Mesendoderm (in vitro differentiated cells): ENCODE measurements around the gene FAM111A.
A peak's percentile ranks its signal among the peaks of the same experiment; 100 is the strongest.

Experiments used
- DNase-seq: peaks from one replicate; pipeline ENCODE4 v3.0.0; 2013
- H2AK5ac ChIP-seq: 2 replicates; pipeline ENCODE4 v1.6.1; 2013; ENCODE audit warnings: low read length, inconsistent platforms
- H2BK120ac ChIP-seq: 2 replicates; pipeline ENCODE4 v1.6.1; 2013; ENCODE audit warnings: low read depth, mild to moderate bottlenecking, low read length, moderate library complexity, mixed read lengths
- H2BK15ac ChIP-seq: replicated peaks from 2 replicates; pipeline ENCODE4 v1.6.1; 2013; ENCODE audit warnings: low read depth, mild to moderate bottlenecking, moderate library complexity
- H2BK5ac ChIP-seq: 2 replicates; pipeline ENCODE4 v1.6.1; 2013; ENCODE audit warnings: low read length, inconsistent platforms
- H3K18ac ChIP-seq: 2 replicates; pipeline ENCODE4 v1.6.1; 2013; ENCODE audit warnings: mild to moderate bottlenecking, low read length, mixed read lengths
- H3K23ac ChIP-seq: one replicate; pipeline ENCODE4 v1.6.1; 2013; ENCODE audit warnings: low read length
- H3K27ac ChIP-seq: 2 replicates; pipeline ENCODE4 v1.5.1; 2013; ENCODE audit warnings: low read depth, mild to moderate bottlenecking, inconsistent platforms, low read length, moderate library complexity
- H3K27me3 ChIP-seq: 2 replicates; pipeline ENCODE4 v1.6.1; 2013; ENCODE audit warnings: low read length, control low read depth, mild to moderate bottlenecking, inconsistent platforms; ENCODE audit not compliant: insufficient read depth, poor library complexity
- H3K36me3 ChIP-seq: 2 replicates; pipeline ENCODE4 v1.6.1; 2013; ENCODE audit warnings: low read length, inconsistent platforms; ENCODE audit not compliant: control insufficient read depth, insufficient read depth
- H3K4ac ChIP-seq: one replicate; pipeline ENCODE4 v1.6.1; 2013; ENCODE audit warnings: low read depth, mild to moderate bottlenecking, low read length, moderate library complexity
- H3K4me1 ChIP-seq: 2 replicates; pipeline ENCODE4 v1.6.1; 2013; ENCODE audit warnings: low read depth, low read length, inconsistent platforms; ENCODE audit not compliant: control insufficient read depth
- H3K4me2 ChIP-seq: 2 replicates; pipeline ENCODE4 v1.6.1; 2013; ENCODE audit warnings: low read length
- H3K4me3 ChIP-seq: 2 replicates; pipeline ENCODE4 v1.5.1; 2013; ENCODE audit warnings: mild to moderate bottlenecking, low read length
- H3K56ac ChIP-seq: one replicate; pipeline ENCODE4 v1.6.1; 2013; ENCODE audit warnings: low read length
- H3K79me1 ChIP-seq: 2 replicates; pipeline ENCODE4 v1.6.1; 2013; ENCODE audit warnings: low read length, inconsistent platforms
- H3K79me2 ChIP-seq: 2 replicates; pipeline ENCODE4 v1.6.1; 2013; ENCODE audit warnings: mild to moderate bottlenecking, low read length; ENCODE audit not compliant: control insufficient read depth, insufficient read depth
- H3K9ac ChIP-seq: 2 replicates; pipeline ENCODE4 v1.6.1; 2013; ENCODE audit warnings: low read length, inconsistent platforms
- H4K5ac ChIP-seq: one replicate; pipeline ENCODE4 v1.6.1; 2013; ENCODE audit warnings: low read length
- H4K8ac ChIP-seq: one replicate; pipeline ENCODE4 v1.6.1; 2013; ENCODE audit warnings: low read depth, mild to moderate bottlenecking, control low read depth, low read length, moderate library complexity
- WGBS: extraction: QIAGEN DNeasy Blood & Tissue Kit; methylation state at CpG from one replicate; pipeline ENCODE4 v1.1.7; 2013; ENCODE audit warnings: low lambda C conversion rate, missing lambda C conversion rate; ENCODE audit not compliant: insufficient coverage; ENCODE audit errors: extremely low coverage; 5-methylcytosine and 5-hydroxymethylcytosine counted together

The FAM111A gene

GRCh38 chr11:59192446-59193020, 49.9 kb downstream of the FAM111A start:
- no peak overlapping the region for H3K18ac ChIP-seq
- no peaks in the 10 kb centered on the region for H3K4me1 ChIP-seq
- H2AK5ac ChIP-seq, result no peak overlapping the region
- H3K4ac ChIP-seq, result no peak overlapping the region
- no peak overlapping the region for H3K4me3 ChIP-seq
- no peak overlapping the region for H2BK120ac ChIP-seq
- H3K9ac ChIP-seq, result no peak overlapping the region
- no peak overlapping the region for H3K4me2 ChIP-seq
- H3K23ac ChIP-seq, result no peak overlapping the region
- H2BK15ac ChIP-seq, result no peak overlapping the region
- no peaks in the 10 kb centered on the region for H3K79me2 ChIP-seq
- H4K5ac ChIP-seq, result no peak overlapping the region
- no peak overlapping the region for H2BK5ac ChIP-seq
- no CpG with 5 or more reads among the region's 4 CpGs for WGBS
- H3K79me1 ChIP-seq, result no peaks in the 10 kb centered on the region
- no peak overlapping the region for H3K56ac ChIP-seq
- H3K36me3 ChIP-seq, result no peaks in the 10 kb centered on the region
- no peak overlapping the region for H4K8ac ChIP-seq
- DNase-seq, result peak; percentile 22
- no peak overlapping the region for H3K27ac ChIP-seq
- no peaks in the 10 kb centered on the region for H3K27me3 ChIP-seq

- Histone ChIP-seq H3K79me2 (no peaks in the 10 kb centered on the region), H3K56ac (no peak overlapping the region), H3K4ac (no peak overlapping the region), H2AK5ac (no peak overlapping the region), H3K27ac (no peak overlapping the region), H2BK5ac (no peak overlapping the region), H2BK120ac (no peak overlapping the region), H3K79me1 (no peaks in the 10 kb centered on the region), H3K36me3 (no peaks in the 10 kb centered on the region), H3K4me2 (no peak overlapping the region), H4K5ac (no peak overlapping the region), H4K8ac (no peak overlapping the region), H3K18ac (no peak overlapping the region), H2BK15ac (no peak overlapping the region), H3K23ac (no peak overlapping the region), H3K4me3 (no peak overlapping the region), H3K4me1 (no peaks in the 10 kb centered on the region), H3K9ac (no peak overlapping the region), H3K27me3 (no peaks in the 10 kb centered on the region)
- no CpG with 5 or more reads among the region's 10 CpGs for WGBS
- DNase-seq, result no peak
Observed at GRCh38 chr11:59193587-59194130, 51.0 kb downstream of the FAM111A start.

GRCh38 chr11:59195586-59195985, 52.9 kb downstream of the FAM111A start:
- H3K79me2 ChIP-seq, result no peaks in the 10 kb centered on the region
- H3K18ac ChIP-seq, result no peak overlapping the region
- H3K4ac ChIP-seq, result no peak overlapping the region
- H3K27ac ChIP-seq, result no peak overlapping the region
- no peak overlapping the region for H2BK5ac ChIP-seq
- H3K56ac ChIP-seq, result no peak overlapping the region
- H2AK5ac ChIP-seq, result no peak overlapping the region
- H4K8ac ChIP-seq, result no peak overlapping the region
- no peaks in the 10 kb centered on the region for H3K4me1 ChIP-seq
- no peaks in the 10 kb centered on the region for H3K27me3 ChIP-seq
- no peak overlapping the region for H2BK15ac ChIP-seq
- no peak overlapping the region for H3K4me2 ChIP-seq
- no CpG with 5 or more reads among the region's 4 CpGs for WGBS
- H3K4me3 ChIP-seq, result no peak overlapping the region
- no peak overlapping the region for H4K5ac ChIP-seq
- H3K9ac ChIP-seq, result no peak overlapping the region
- no peaks in the 10 kb centered on the region for H3K79me1 ChIP-seq
- H3K36me3 ChIP-seq, result no peaks in the 10 kb centered on the region
- no peak for DNase-seq
- no peak overlapping the region for H2BK120ac ChIP-seq
- H3K23ac ChIP-seq, result no peak overlapping the region

GRCh38 chr11:59196777-59197176, 54.1 kb downstream of the FAM111A start:
- no CpG with 5 or more reads among the region's 2 CpGs for WGBS
- no peaks in the 10 kb centered on the region for H3K79me1 ChIP-seq
- H2BK15ac ChIP-seq, result no peak overlapping the region
- H3K4me2 ChIP-seq, result no peak overlapping the region
- no peaks in the 10 kb centered on the region for H3K27me3 ChIP-seq
- no peak overlapping the region for H4K5ac ChIP-seq
- no peaks in the 10 kb centered on the region for H3K79me2 ChIP-seq
- H3K4me3 ChIP-seq, result no peak overlapping the region
- H3K9ac ChIP-seq, result no peak overlapping the region
- H3K4me1 ChIP-seq, result no peaks in the 10 kb centered on the region
- no peak for DNase-seq
- H4K8ac ChIP-seq, result no peak overlapping the region
- no peak overlapping the region for H3K27ac ChIP-seq
- H3K23ac ChIP-seq, result no peak overlapping the region
- H3K56ac ChIP-seq, result no peak overlapping the region
- H2AK5ac ChIP-seq, result no peak overlapping the region
- no peak overlapping the region for H3K18ac ChIP-seq
- H2BK5ac ChIP-seq, result no peak overlapping the region
- H2BK120ac ChIP-seq, result no peak overlapping the region
- no peak overlapping the region for H3K4ac ChIP-seq
- H3K36me3 ChIP-seq, result no peaks in the 10 kb centered on the region

- H2BK15ac ChIP-seq, result no peak overlapping the region
- H3K4me2 ChIP-seq, result no peak overlapping the region
- no peaks in the 10 kb centered on the region for H3K4me1 ChIP-seq
- no peaks in the 10 kb centered on the region for H3K27me3 ChIP-seq
- no peak overlapping the region for H3K9ac ChIP-seq
- H3K56ac ChIP-seq, result no peak overlapping the region
- H3K4ac ChIP-seq, result no peak overlapping the region
- H4K8ac ChIP-seq, result no peak overlapping the region
- no peak overlapping the region for H3K27ac ChIP-seq
- no peak overlapping the region for H4K5ac ChIP-seq
- no peak overlapping the region for H2BK5ac ChIP-seq
- H3K79me1 ChIP-seq, result no peaks in the 10 kb centered on the region
- no peak overlapping the region for H2AK5ac ChIP-seq
- H3K36me3 ChIP-seq, result no peaks in the 10 kb centered on the region
- no peak for DNase-seq
- H3K4me3 ChIP-seq, result no peak overlapping the region
- H3K79me2 ChIP-seq, result no peaks in the 10 kb centered on the region
- no CpG with 5 or more reads among the region's 9 CpGs for WGBS
- H3K23ac ChIP-seq, result no peak overlapping the region
- no peak overlapping the region for H2BK120ac ChIP-seq
- H3K18ac ChIP-seq, result no peak overlapping the region
Observed at GRCh38 chr11:59197991-59198390, 55.3 kb downstream of the FAM111A start.

DNA sequence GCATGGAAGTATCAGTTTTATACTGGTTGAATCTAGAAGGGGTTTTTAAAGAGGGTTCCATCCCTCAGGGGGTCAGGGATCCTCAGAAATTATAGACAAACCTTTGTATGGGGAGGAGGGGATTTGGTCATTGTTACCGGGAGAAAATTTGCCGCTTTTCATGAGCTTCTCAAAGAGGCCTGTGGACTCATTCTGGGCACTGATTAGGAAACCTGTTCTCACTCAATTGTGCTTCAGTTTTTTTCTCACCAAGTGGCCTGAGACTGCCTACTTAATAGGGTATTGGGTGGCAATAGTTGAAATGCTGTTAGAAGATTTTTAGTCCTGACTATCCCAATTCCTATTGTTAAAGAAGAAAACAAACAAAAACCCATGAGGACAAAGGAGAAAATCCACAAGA, 56.1 kb downstream of the FAM111A start:
- Histone ChIP-seq H2BK15ac (no peak overlapping the region), H3K4me2 (no peak overlapping the region), H2BK120ac (no peak overlapping the region), H3K79me2 (no peaks in the 10 kb centered on the region), H4K8ac (no peak overlapping the region), H3K4me1 (no peaks in the 10 kb centered on the region), H3K27me3 (no peaks in the 10 kb centered on the region), H3K4me3 (no peak overlapping the region), H3K36me3 (no peaks in the 10 kb centered on the region), H3K79me1 (no peaks in the 10 kb centered on the region), H4K5ac (no peak overlapping the region), H3K9ac (no peak overlapping the region), H2AK5ac (no peak overlapping the region), H3K56ac (no peak overlapping the region), H2BK5ac (no peak overlapping the region), H3K4ac (no peak overlapping the region), H3K27ac (no peak overlapping the region), H3K18ac (no peak overlapping the region), H3K23ac (no peak overlapping the region)
- WGBS, result no CpG with 5 or more reads among the region's 2 CpGs
- no peak for DNase-seq
